Esophagus muscularis mucosa (tissue), 4 donors: ENCODE data around the gene RCC1.

Experiments
- EP300 ChIP-seq: sonication (generic); formaldehyde crosslinking; IDR thresholded peaks from one replicate; pipeline ENCODE4 v1.6.1; 2017; ENCODE audit warnings: antibody characterized with exemption
- POLR2A ChIP-seq: fragments of 450-650 bp; IDR thresholded peaks from one replicate; pipeline ENCODE4 v1.6.1; 2017; ENCODE audit warnings: antibody characterized with exemption, moderate library complexity, mild to moderate bottlenecking, low read depth
- POLR2AphosphoS5 ChIP-seq, 2 donors: sonication (generic); formaldehyde crosslinking; IDR thresholded peaks; one replicate each; pipeline ENCODE4 v1.6.1; 2017; ENCODE audit warnings: antibody characterized with exemption in 2 of 2
- TF ChIP-seq, protein P1 (sequence below), 3 experiments: fragments of 200-600 bp in 2 of 3; fragments of 450-650 bp in 1 of 3; sonication (generic) in 2 of 3; IDR thresholded peaks; one replicate each; pipeline ENCODE4 v1.5.1; 2017 to 2019; ENCODE audit warnings: antibody characterized with exemption in 3 of 3, mild to moderate bottlenecking in 2 of 3, moderate library complexity in 1 of 3

GRCh38 chr1:28582248-28582615, 76.4 kb downstream of the RCC1 start:
- TF ChIP-seq, protein P1, sequence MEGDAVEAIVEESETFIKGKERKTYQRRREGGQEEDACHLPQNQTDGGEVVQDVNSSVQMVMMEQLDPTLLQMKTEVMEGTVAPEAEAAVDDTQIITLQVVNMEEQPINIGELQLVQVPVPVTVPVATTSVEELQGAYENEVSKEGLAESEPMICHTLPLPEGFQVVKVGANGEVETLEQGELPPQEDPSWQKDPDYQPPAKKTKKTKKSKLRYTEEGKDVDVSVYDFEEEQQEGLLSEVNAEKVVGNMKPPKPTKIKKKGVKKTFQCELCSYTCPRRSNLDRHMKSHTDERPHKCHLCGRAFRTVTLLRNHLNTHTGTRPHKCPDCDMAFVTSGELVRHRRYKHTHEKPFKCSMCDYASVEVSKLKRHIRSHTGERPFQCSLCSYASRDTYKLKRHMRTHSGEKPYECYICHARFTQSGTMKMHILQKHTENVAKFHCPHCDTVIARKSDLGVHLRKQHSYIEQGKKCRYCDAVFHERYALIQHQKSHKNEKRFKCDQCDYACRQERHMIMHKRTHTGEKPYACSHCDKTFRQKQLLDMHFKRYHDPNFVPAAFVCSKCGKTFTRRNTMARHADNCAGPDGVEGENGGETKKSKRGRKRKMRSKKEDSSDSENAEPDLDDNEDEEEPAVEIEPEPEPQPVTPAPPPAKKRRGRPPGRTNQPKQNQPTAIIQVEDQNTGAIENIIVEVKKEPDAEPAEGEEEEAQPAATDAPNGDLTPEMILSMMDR (IDR thresholded peaks at IDR 0.05), result no peak
- TF ChIP-seq EP300 (no peak), POLR2A (no peak), POLR2AphosphoS5 (IDR thresholded peaks at IDR 0.05) (no peak)
